Mesendoderm (in vitro differentiated cells): ENCODE measurements around the gene ZNF205.

Source experiments
- DNase-seq: peaks from one replicate; pipeline ENCODE4 v3.0.0; 2013
- H2AK5ac ChIP-seq: 2 replicates; pipeline ENCODE4 v1.6.1; 2013; ENCODE audit warnings: low read length, inconsistent platforms
- H2BK120ac ChIP-seq: 2 replicates; pipeline ENCODE4 v1.6.1; 2013; ENCODE audit warnings: low read depth, mild to moderate bottlenecking, low read length, moderate library complexity, mixed read lengths
- H2BK15ac ChIP-seq: replicated peaks from 2 replicates; pipeline ENCODE4 v1.6.1; 2013; ENCODE audit warnings: low read depth, mild to moderate bottlenecking, moderate library complexity
- H2BK5ac ChIP-seq: 2 replicates; pipeline ENCODE4 v1.6.1; 2013; ENCODE audit warnings: low read length, inconsistent platforms
- H3K18ac ChIP-seq: 2 replicates; pipeline ENCODE4 v1.6.1; 2013; ENCODE audit warnings: mild to moderate bottlenecking, low read length, mixed read lengths
- H3K23ac ChIP-seq: one replicate; pipeline ENCODE4 v1.6.1; 2013; ENCODE audit warnings: low read length
- H3K27ac ChIP-seq: 2 replicates; pipeline ENCODE4 v1.5.1; 2013; ENCODE audit warnings: low read depth, mild to moderate bottlenecking, inconsistent platforms, low read length, moderate library complexity
- H3K27me3 ChIP-seq: 2 replicates; pipeline ENCODE4 v1.6.1; 2013; ENCODE audit warnings: low read length, control low read depth, mild to moderate bottlenecking, inconsistent platforms; ENCODE audit not compliant: insufficient read depth, poor library complexity
- H3K36me3 ChIP-seq: 2 replicates; pipeline ENCODE4 v1.6.1; 2013; ENCODE audit warnings: low read length, inconsistent platforms; ENCODE audit not compliant: control insufficient read depth, insufficient read depth
- H3K4ac ChIP-seq: one replicate; pipeline ENCODE4 v1.6.1; 2013; ENCODE audit warnings: low read depth, mild to moderate bottlenecking, low read length, moderate library complexity
- H3K4me1 ChIP-seq: 2 replicates; pipeline ENCODE4 v1.6.1; 2013; ENCODE audit warnings: low read depth, low read length, inconsistent platforms; ENCODE audit not compliant: control insufficient read depth
- H3K4me2 ChIP-seq: 2 replicates; pipeline ENCODE4 v1.6.1; 2013; ENCODE audit warnings: low read length
- H3K4me3 ChIP-seq: 2 replicates; pipeline ENCODE4 v1.5.1; 2013; ENCODE audit warnings: mild to moderate bottlenecking, low read length
- H3K56ac ChIP-seq: one replicate; pipeline ENCODE4 v1.6.1; 2013; ENCODE audit warnings: low read length
- H3K79me1 ChIP-seq: 2 replicates; pipeline ENCODE4 v1.6.1; 2013; ENCODE audit warnings: low read length, inconsistent platforms
- H3K79me2 ChIP-seq: 2 replicates; pipeline ENCODE4 v1.6.1; 2013; ENCODE audit warnings: mild to moderate bottlenecking, low read length; ENCODE audit not compliant: control insufficient read depth, insufficient read depth
- H3K9ac ChIP-seq: 2 replicates; pipeline ENCODE4 v1.6.1; 2013; ENCODE audit warnings: low read length, inconsistent platforms
- H4K5ac ChIP-seq: one replicate; pipeline ENCODE4 v1.6.1; 2013; ENCODE audit warnings: low read length
- H4K8ac ChIP-seq: one replicate; pipeline ENCODE4 v1.6.1; 2013; ENCODE audit warnings: low read depth, mild to moderate bottlenecking, control low read depth, low read length, moderate library complexity
- WGBS: extraction: QIAGEN DNeasy Blood & Tissue Kit; methylation state at CpG from one replicate; pipeline ENCODE4 v1.1.7; 2013; ENCODE audit warnings: low lambda C conversion rate, missing lambda C conversion rate; ENCODE audit not compliant: insufficient coverage; ENCODE audit errors: extremely low coverage; 5-methylcytosine and 5-hydroxymethylcytosine counted together

Gene ZNF205

GRCh38 chr16:3106205-3106928, 6.0 kb upstream of the ZNF205 start:
- Histone ChIP-seq H3K4me2 (peak overlapping the region; percentile 55), H2BK15ac (no peak overlapping the region), H3K4me1 (no peaks in the 10 kb centered on the region), H3K18ac (peak overlapping the region; percentile 81), H4K8ac (peak overlapping the region; percentile 100), H3K27me3 (no peaks in the 10 kb centered on the region), H3K9ac (peak overlapping the region; percentile 87), H3K27ac (no peak overlapping the region), H3K79me2 (no peaks in the 10 kb centered on the region), H3K56ac (peak overlapping the region; percentile 89), H4K5ac (no peak overlapping the region), H3K36me3 (no peaks in the 10 kb centered on the region), H3K79me1 (no peaks in the 10 kb centered on the region), H3K4me3 (peak overlapping the region; percentile 66), H2BK120ac (no peak overlapping the region), H2BK5ac (no peak overlapping the region), H2AK5ac (no peak overlapping the region), H3K23ac (no peak overlapping the region), H3K4ac (peak overlapping the region; percentile 92)
- peak; percentile 95 for DNase-seq
- WGBS = no CpG with 5 or more reads among the region's 74 CpGs

GRCh38 chr16:3112881-3113574, 642 bp downstream of the ZNF205 start:
- peak overlapping the region; percentile 88 for H3K56ac ChIP-seq
- no peak overlapping the region for H4K8ac ChIP-seq
- no peaks in the 10 kb centered on the region for H3K4me1 ChIP-seq
- H2BK15ac ChIP-seq = no peak overlapping the region
- no peaks in the 10 kb centered on the region for H3K79me2 ChIP-seq
- H2BK5ac ChIP-seq = no peak overlapping the region
- no peak overlapping the region for H2BK120ac ChIP-seq
- no peak overlapping the region for H4K5ac ChIP-seq
- no peak for DNase-seq
- no peaks in the 10 kb centered on the region for H3K27me3 ChIP-seq
- peak overlapping the region; percentile 66 for H3K4me3 ChIP-seq
- no peak overlapping the region for H3K18ac ChIP-seq
- H3K79me1 ChIP-seq = no peaks in the 10 kb centered on the region
- no peak overlapping the region for H3K4ac ChIP-seq
- H3K27ac ChIP-seq = no peak overlapping the region
- no peak overlapping the region for H2AK5ac ChIP-seq
- no peaks in the 10 kb centered on the region for H3K36me3 ChIP-seq
- H3K4me2 ChIP-seq = peak overlapping the region; percentile 88
- H3K9ac ChIP-seq = peak overlapping the region; percentile 80
- H3K23ac ChIP-seq = no peak overlapping the region
- no CpG with 5 or more reads among the region's 19 CpGs for WGBS

- no peak overlapping the region for H3K4me2 ChIP-seq
- H3K18ac ChIP-seq = no peak overlapping the region
- H3K27me3 ChIP-seq = no peaks in the 10 kb centered on the region
- H2AK5ac ChIP-seq = no peak overlapping the region
- no peaks in the 10 kb centered on the region for H3K79me2 ChIP-seq
- H3K36me3 ChIP-seq = no peaks in the 10 kb centered on the region
- H4K5ac ChIP-seq = no peak overlapping the region
- no peak overlapping the region for H3K56ac ChIP-seq
- no peak overlapping the region for H3K4ac ChIP-seq
- H3K4me3 ChIP-seq = no peak overlapping the region
- no peak overlapping the region for H2BK120ac ChIP-seq
- no peaks in the 10 kb centered on the region for H3K4me1 ChIP-seq
- H3K9ac ChIP-seq = no peak overlapping the region
- no CpG with 5 or more reads among the region's 17 CpGs for WGBS
- no peak overlapping the region for H3K23ac ChIP-seq
- H3K27ac ChIP-seq = no peak overlapping the region
- H2BK15ac ChIP-seq = no peak overlapping the region
- DNase-seq = no peak
- no peak overlapping the region for H2BK5ac ChIP-seq
- H4K8ac ChIP-seq = no peak overlapping the region
- H3K79me1 ChIP-seq = no peaks in the 10 kb centered on the region
Measured at GRCh38 chr16:3113765-3114479, 1.5 kb downstream of the ZNF205 start.

- no peak overlapping the region for H4K5ac ChIP-seq
- no peak overlapping the region for H3K9ac ChIP-seq
- no peak overlapping the region for H4K8ac ChIP-seq
- no peaks in the 10 kb centered on the region for H3K4me1 ChIP-seq
- H3K27me3 ChIP-seq = no peaks in the 10 kb centered on the region
- H3K23ac ChIP-seq = no peak overlapping the region
- no peak overlapping the region for H3K56ac ChIP-seq
- no peak overlapping the region for H2AK5ac ChIP-seq
- H2BK5ac ChIP-seq = no peak overlapping the region
- H3K36me3 ChIP-seq = peaks cover 3% of the 10 kb centered on the region
- H3K4me3 ChIP-seq = no peak overlapping the region
- H3K79me1 ChIP-seq = no peaks in the 10 kb centered on the region
- no peak overlapping the region for H2BK15ac ChIP-seq
- WGBS = no CpG with 5 or more reads among the region's 12 CpGs
- H3K79me2 ChIP-seq = no peaks in the 10 kb centered on the region
- no peak overlapping the region for H3K18ac ChIP-seq
- no peak overlapping the region for H3K27ac ChIP-seq
- DNase-seq = no peak
- H3K4me2 ChIP-seq = no peak overlapping the region
- H2BK120ac ChIP-seq = no peak overlapping the region
- H3K4ac ChIP-seq = no peak overlapping the region
Measured at GRCh38 chr16:3115003-3115402, 2.6 kb downstream of the ZNF205 start.

GRCh38 chr16:3115561-3115960, 3.2 kb downstream of the ZNF205 start:
- no peak for DNase-seq
- Histone ChIP-seq H2AK5ac (no peak overlapping the region), H3K9ac (no peak overlapping the region), H3K4me2 (no peak overlapping the region), H2BK5ac (no peak overlapping the region), H3K18ac (no peak overlapping the region), H3K4ac (no peak overlapping the region), H4K8ac (no peak overlapping the region), H4K5ac (no peak overlapping the region), H3K79me2 (no peaks in the 10 kb centered on the region), H2BK15ac (no peak overlapping the region), H3K23ac (no peak overlapping the region), H3K27ac (no peak overlapping the region), H3K36me3 (peaks cover 3% of the 10 kb centered on the region), H2BK120ac (no peak overlapping the region), H3K27me3 (no peaks in the 10 kb centered on the region), H3K56ac (no peak overlapping the region), H3K79me1 (no peaks in the 10 kb centered on the region), H3K4me3 (no peak overlapping the region), H3K4me1 (no peaks in the 10 kb centered on the region)
- WGBS = no CpG with 5 or more reads among the region's 14 CpGs
